HepG2 (cell line): Measurements from ENCODE around the gene ZSWIM5. TPM values are rescaled to one million over a fixed set of nuclear protein-coding genes. Genes with fewer than 3 reads are reported as not detected.

Experiments used
- ATAC-seq: fragments of 200-7000 bp; cut with Tn5 transposase; 3 replicates; pipeline ENCODE4 v1.9.1; 2020; ENCODE audit warnings: mild to moderate bottlenecking, moderate library complexity
- BruUV-seq: library from RNA; stranded (reverse); fragments of 400-500 nt; replicated peaks from 2 replicates; lab custom pipeline; 2021; lab: Mats Ljungman, UMichigan
- CTCF ChIA-PET: fragments of 300-600 bp; formaldehyde crosslinking; extraction: SDS; loops from one replicate; lab custom pipeline; 2021; ENCODE audit warnings: low total read pairs, inconsistent platforms, low intra/inter-chr PET ratio; lab: Yijun Ruan, JAX
- POLR2A ChIA-PET: fragments of 350-600 bp; sonication (Branson Sonifier 250); formaldehyde crosslinking; loops from one replicate; lab custom pipeline; 2020; ENCODE audit warnings: antibody characterized with exemption, inconsistent platforms; lab: Yijun Ruan, JAX
- DNase-seq: peaks from one replicate; pipeline ENCODE4 v3.0.0-alpha.2; 2015; ENCODE audit warnings: low spot score
- FAIRE-seq: peaks from 3 replicates; lab custom pipeline; 2011; peaks lifted over from hg19 to GRCh38; lab: Jason Lieb, UNC
- H2AFZ ChIP-seq: one replicate; pipeline ENCODE4 v1.6.1; 2011; ENCODE audit warnings: low read length, inconsistent platforms
- H3K27ac ChIP-seq: fragments of 300-600 bp; 3 replicates; pipeline ENCODE4 v1.8.0; 2011; ENCODE audit warnings: mixed run types, mild to moderate bottlenecking, mixed read lengths, low read length, inconsistent platforms; ENCODE audit not compliant: insufficient read depth; ENCODE audit errors: extremely low read length
- H3K27me3 ChIP-seq, 2 experiments: fragments of 200-600 bp in 1 of 2; 2 replicates in 1 of 2; 3 replicates in 1 of 2; pipeline versions ENCODE4 v1.6.0 to v1.8.0; 2011; ENCODE audit warnings: low read length in 2 of 2, mild to moderate bottlenecking in 2 of 2, moderate library complexity in 2 of 2, inconsistent platforms in 1 of 2; ENCODE audit not compliant: insufficient read depth in 2 of 2, control insufficient read depth in 1 of 2
- H3K36me3 ChIP-seq, 2 experiments: fragments of 200-600 bp in 1 of 2; replicated peaks in 1 of 2; 2 replicates in 1 of 2; 3 replicates in 1 of 2; pipeline versions ENCODE4 v1.5.1 to v1.8.0; 2011; ENCODE audit warnings: low read length in 2 of 2, inconsistent platforms in 1 of 2; ENCODE audit not compliant: insufficient read depth in 2 of 2, control insufficient read depth in 1 of 2
- H3K4me1 ChIP-seq: 2 replicates; pipeline ENCODE4 v1.5.1; 2012; ENCODE audit warnings: low read length, inconsistent platforms; ENCODE audit not compliant: insufficient read depth
- H3K4me2 ChIP-seq: 2 replicates; pipeline ENCODE4 v1.6.0; 2011; ENCODE audit warnings: low read depth, low read length, inconsistent platforms
- H3K4me3 ChIP-seq, 3 experiments: fragments of 200-600 bp in 1 of 3; sonication (generic), shearing (Covaris generic) in 1 of 3; replicated peaks in 1 of 3; 2 replicates each; pipeline ENCODE4 v1.5.1; 2011 to 2016; ENCODE audit warnings: low read length in 3 of 3, inconsistent platforms in 2 of 3, low read depth in 2 of 3, mild to moderate bottlenecking in 2 of 3, control low read depth in 1 of 3, mixed read lengths in 1 of 3; ENCODE audit not compliant: insufficient read depth in 1 of 3
- H3K79me2 ChIP-seq: one replicate; pipeline ENCODE4 v1.6.1; 2011; ENCODE audit warnings: low read length, inconsistent platforms; ENCODE audit not compliant: insufficient read depth
- H3K9ac ChIP-seq: 2 replicates; pipeline ENCODE4 v1.6.0; 2011; ENCODE audit warnings: mild to moderate bottlenecking, low read depth, low read length, inconsistent platforms; ENCODE audit not compliant: insufficient read depth
- H3K9me3 ChIP-seq: 2 replicates; pipeline ENCODE4 v1.5.1; 2012; ENCODE audit warnings: mild to moderate bottlenecking, low read length
- H4K20me1 ChIP-seq: 2 replicates; pipeline ENCODE4 v1.6.0; 2011; ENCODE audit warnings: inconsistent platforms, mild to moderate bottlenecking, low read length, moderate library complexity; ENCODE audit not compliant: insufficient read depth
- ARID3A ChIP-seq: IDR thresholded peaks from 2 replicates; pipeline ENCODE4 v1.6.1; 2012; ENCODE audit warnings: low read depth, low read length, improper control_type of control experiment
- CAMTA2 ChIP-seq: sonication (generic); formaldehyde crosslinking; IDR thresholded peaks from 2 replicates; pipeline ENCODE4 v1.4.0; 2020; ENCODE audit warnings: mild to moderate bottlenecking, missing genetic modification reagents, borderline replicate concordance
- ISL2 ChIP-seq: sonication (generic); formaldehyde crosslinking; IDR thresholded peaks from 2 replicates; pipeline ENCODE4 v1.5.0; 2020; ENCODE audit warnings: missing genetic modification reagents
- PHF21A ChIP-seq: sonication (generic); formaldehyde crosslinking; IDR thresholded peaks from 2 replicates; pipeline ENCODE4 v1.5.0; 2020; ENCODE audit warnings: mild to moderate bottlenecking, missing genetic modification reagents
- REST ChIP-seq, 2 experiments: IDR thresholded peaks; 2 replicates each; pipeline ENCODE4 v1.6.1; 2011 to 2012; ENCODE audit warnings: low read length in 2 of 2, borderline replicate concordance in 1 of 2, low read depth in 1 of 2, mild to moderate bottlenecking in 1 of 2, moderate library complexity in 1 of 2
- ZBTB37 ChIP-seq: sonication (generic); formaldehyde crosslinking; IDR thresholded peaks from 2 replicates; pipeline ENCODE4 v1.4.0; 2020; ENCODE audit warnings: mild to moderate bottlenecking, missing genetic modification reagents
- ZNF256 ChIP-seq: sonication (generic); formaldehyde crosslinking; conservative IDR thresholded peaks from 2 replicates; pipeline ENCODE4 v1.4.0; 2020; ENCODE audit warnings: missing genetic modification reagents
- ZNF432 ChIP-seq: sonication (generic); formaldehyde crosslinking; IDR thresholded peaks from 2 replicates; pipeline ENCODE4 v1.5.0; 2020; ENCODE audit warnings: missing genetic modification reagents, mild to moderate bottlenecking, borderline replicate concordance
- ZNF567 ChIP-seq: sonication (generic); formaldehyde crosslinking; IDR thresholded peaks from 2 replicates; pipeline ENCODE4 v1.8.1; 2023; ENCODE audit warnings: mild to moderate bottlenecking, missing genetic modification reagents, borderline replicate concordance
- WGBS: methylation state at CpG from one replicate; pipeline ENCODE4 v1.1.6; 2017; ENCODE audit warnings: low lambda C conversion rate; 5-methylcytosine and 5-hydroxymethylcytosine counted together
- in situ Hi-C: cut with HindIII; loops from 2 replicates; pipeline ENCODE4 v1.10.0; 2017; ENCODE audit warnings: low pct_unique_long_range_greater_than_20kb; ENCODE audit not compliant: extremely low pct_ligation_motif_present
- intact Hi-C: fragments of 100-400 bp; cut with micrococcal nuclease; formaldehyde crosslinking; loops from one replicate; pipeline ENCODE4 v1.10.0; 2022; ENCODE audit not compliant: unreplicated experiment
- polyA plus RNA-seq, 8 experiments: library from polyadenylated mRNA; depleted of rRNA in 3 of 8; stranded (reverse) in 7 of 8; unstranded in 1 of 8; fragments of >200 nt; fragmentation: Illumina TruSeq in 4 of 8; extraction: Trizol in 4 of 8; gene quantifications; 2 replicates each; pipeline versions ENCODE4 v1.2.1 to v1.2.3, GENCODE V29; 2011 to 2016; ENCODE audit warnings: low read depth in 4 of 8, missing spikeins in 1 of 8, mixed read lengths in 1 of 8; ENCODE audit not compliant: insufficient read depth in 1 of 8
- total RNA-seq, 5 experiments: library from RNA; depleted of rRNA; stranded (reverse); fragments of >200 nt; fragmentation: Illumina TruSeq; extraction: Trizol; gene quantifications; 2 replicates each; pipeline ENCODE4 v1.2.3, GENCODE V29; 2016; ENCODE audit warnings: low read depth in 1 of 5

Gene ZSWIM5
- total and polyA plus RNA-seq, 2 of the 13 experiments (the other 11 are each of a cell fraction or from before 2014, with no cell fraction given) = 11.0 to 20.6 TPM

GRCh38 chr1:45213892-45214291, 7.5 kb upstream of the ZSWIM5 start (continued):
- TF ChIP-seq REST (IDR thresholded peaks at IDR 0.05; ENCODE audit: borderline replicate concordance in 1 of 2, low read depth in 1 of 2, low read length in 2 of 2) = no peak
- no peak for TF ChIP-seq ZBTB37 (CRISPR knock-in tag)
- TF ChIP-seq ARID3A = no peak
- TF ChIP-seq ZNF256 = no peak

- Histone ChIP-seq H3K36me3 (no peaks in the 10 kb centered on the region), H3K27ac (no peak overlapping the region), H3K4me2 (no peak overlapping the region), H3K79me2 (peaks cover 9% of the 10 kb centered on the region), H3K4me1 (peaks cover 17% of the 10 kb centered on the region), H3K9me3 (no peaks in the 10 kb centered on the region), H3K9ac (no peak overlapping the region), H2AFZ (no peak overlapping the region), H3K4me3 (no peak overlapping the region), H4K20me1 (no peaks in the 10 kb centered on the region), H3K27me3 (no peaks in the 10 kb centered on the region; a peak in 1 of 5 replicates)
- intact Hi-C loops = no loop called here
- in situ Hi-C loops = no loop called here
- POLR2A ChIA-PET = interaction anchor here (1.1 kb wide), 1 partner anchor 392 kb away, joined by 3 read pairs; no protein-coding TSS in a partner anchor
- CTCF ChIA-PET = no interaction called here
- TF ChIP-seq PHF21A (CRISPR knock-in tag) = no peak
- no peak for TF ChIP-seq ISL2 (CRISPR knock-in tag)
- no peak for TF ChIP-seq ZNF432
- TF ChIP-seq ZNF567 (CRISPR knock-in tag) = no peak
- TF ChIP-seq CAMTA2 (CRISPR knock-in tag) = no peak
- 44% methylated on average over 3 of the region's 3 CpGs for WGBS
- no peak for DNase-seq
- ATAC-seq = no peak
- BruUV-seq = no TSS peak
- no peak for FAIRE-seq
Observed at GRCh38 chr1:45211076-45211475, 4.7 kb upstream of the ZSWIM5 start.
